ENCODE results near the gene LAMC1. TPM values are rescaled to one million over a fixed set of nuclear protein-coding genes. Genes with fewer than 3 reads are reported as not detected.

Gene LAMC1
- total and polyA plus RNA-seq, 10 of the 15 experiments (the other 5 are each of a cell fraction or from before 2014, with no cell fraction given), result 4.6 to 51.4 (median 25.6) TPM

DNA sequence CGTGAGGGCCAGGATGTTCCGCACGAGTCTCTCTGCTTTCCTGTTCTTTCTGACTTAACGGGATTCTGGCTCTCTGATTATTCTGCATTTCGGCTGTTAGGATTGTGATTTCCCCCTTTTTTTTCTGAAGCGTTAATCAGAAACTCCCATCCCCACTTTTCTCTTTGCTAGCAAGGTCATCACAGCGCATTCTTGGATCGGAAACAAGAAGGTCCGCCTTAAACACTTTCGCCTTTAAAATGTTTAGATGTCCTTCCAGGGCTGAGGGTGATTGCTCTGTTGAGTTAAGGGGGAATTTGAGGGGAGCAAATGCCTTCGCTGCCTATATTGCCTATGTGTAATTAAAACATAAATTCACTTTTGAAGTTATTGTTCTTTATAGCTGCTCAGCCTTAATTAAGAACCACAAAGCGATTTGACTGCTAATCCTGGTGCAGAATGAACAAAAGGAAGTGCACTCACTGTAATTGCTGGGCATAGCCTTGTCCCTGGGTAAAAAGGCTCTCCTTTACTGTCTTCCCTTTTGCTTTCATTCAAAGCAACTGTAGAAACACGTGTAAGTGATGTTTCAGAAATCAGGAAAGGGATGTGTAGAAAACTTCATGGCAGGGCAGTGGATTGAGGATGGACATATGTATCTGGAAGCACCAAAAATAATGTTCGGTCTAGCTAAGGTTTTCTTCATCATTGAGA lies 1.2 kb downstream of the LAMC1 start (continued):
- TF ChIP-seq, protein P1, sequence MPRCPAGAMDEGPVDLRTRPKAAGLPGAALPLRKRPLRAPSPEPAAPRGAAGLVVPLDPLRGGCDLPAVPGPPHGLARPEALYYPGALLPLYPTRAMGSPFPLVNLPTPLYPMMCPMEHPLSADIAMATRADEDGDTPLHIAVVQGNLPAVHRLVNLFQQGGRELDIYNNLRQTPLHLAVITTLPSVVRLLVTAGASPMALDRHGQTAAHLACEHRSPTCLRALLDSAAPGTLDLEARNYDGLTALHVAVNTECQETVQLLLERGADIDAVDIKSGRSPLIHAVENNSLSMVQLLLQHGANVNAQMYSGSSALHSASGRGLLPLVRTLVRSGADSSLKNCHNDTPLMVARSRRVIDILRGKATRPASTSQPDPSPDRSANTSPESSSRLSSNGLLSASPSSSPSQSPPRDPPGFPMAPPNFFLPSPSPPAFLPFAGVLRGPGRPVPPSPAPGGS (IDR thresholded peaks at IDR 0.05; ENCODE audit: borderline replicate concordance, insufficient read depth, low read depth, low read length, poor library complexity, severe bottlenecking), result no peak
- TF ChIP-seq, protein P2, sequence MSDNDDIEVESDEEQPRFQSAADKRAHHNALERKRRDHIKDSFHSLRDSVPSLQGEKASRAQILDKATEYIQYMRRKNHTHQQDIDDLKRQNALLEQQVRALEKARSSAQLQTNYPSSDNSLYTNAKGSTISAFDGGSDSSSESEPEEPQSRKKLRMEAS (IDR thresholded peaks at IDR 0.05; ENCODE audit: low read depth, low read length), result no peak
- TF ChIP-seq IKZF2 (IDR thresholded peaks at IDR 0.05), result 0 out of 4 replicates have a peak, but pooled peaks of 1 of the 2 experiments have one; percentile 1
- TF ChIP-seq SREBF2 (IDR thresholded peaks at IDR 0.05; ENCODE audit: low read length), result no peak

DNA sequence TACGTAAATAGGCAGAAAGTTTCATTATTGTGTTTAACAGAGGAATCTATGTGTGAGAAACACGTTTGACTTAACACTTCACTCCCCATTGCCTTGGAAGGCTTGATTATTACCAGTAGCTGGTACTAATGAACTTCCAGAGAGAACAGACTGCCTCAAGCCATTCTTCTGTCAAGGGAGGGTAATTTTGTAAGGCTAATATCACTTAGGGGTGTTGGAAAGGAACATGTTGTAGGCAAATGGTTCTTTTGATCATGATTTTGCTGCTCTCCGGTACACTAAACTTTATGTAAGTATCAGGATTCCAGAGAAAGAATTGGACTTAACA lies 1.8 kb downstream of the LAMC1 start:
- Histone ChIP-seq H3K9me3 (replicated peaks; ENCODE audit: control insufficient read depth, insufficient read depth, low read length) (no peaks in the 10 kb centered on the region), H3K4me1 (ENCODE audit: control insufficient read depth, insufficient read depth, low read length) (peaks cover 26% of the 10 kb centered on the region), H3K9ac (ENCODE audit: control insufficient read depth, insufficient read depth, low read length) (peak overlapping the region; percentile 80), H2AFZ (ENCODE audit: control insufficient read depth, low read depth, low read length) (no peak overlapping the region), H3K27ac (ENCODE audit: control insufficient read depth, insufficient read depth) (peak overlapping the region; percentile 5; the same call in 1 of the 2 replicates), H3K27me3 (replicated peaks in 1 of 2; ENCODE audit: control insufficient read depth in 2 of 2, insufficient read depth in 2 of 2, low read length in 1 of 2) (no peaks in the 10 kb centered on the region), H3K36me3 (ENCODE audit: control insufficient read depth in 2 of 2, insufficient read depth in 2 of 2, low read length in 1 of 2) (no peaks in the 10 kb centered on the region), H3K4me3 (peak overlapping the region; percentile 74), H4K20me1 (ENCODE audit: control insufficient read depth, insufficient read depth) (no peaks in the 10 kb centered on the region), H3K79me2 (ENCODE audit: control insufficient read depth, insufficient read depth, low read length) (peaks cover 42% of the 10 kb centered on the region), H3K4me2 (ENCODE audit: control insufficient read depth, insufficient read depth) (peak overlapping the region; percentile 92)
- intact Hi-C loops (cut with micrococcal nuclease; ENCODE audit: unreplicated experiment) (loop anchor here (2.0 to 10.0 kb wide), 4 partner anchors 46 to 450 kb away; partner anchors contain the start of gene SMG7), in situ Hi-C loops (cut with MboI) (no loop called here)
- RAD21 ChIA-PET (ENCODE audit: unreplicated experiment), result interaction anchor here (1.0 to 5.9 kb wide), 10 partner anchors 9 to 207 kb away, joined by 3 to 104 read pairs (median 4); no protein-coding TSS in a partner anchor
- BruUV-seq (replicated peaks), result no TSS peak
- SMC1A ChIA-PET (ENCODE audit: uncharacterized antibody, unreplicated experiment), result interaction anchor here (0.6 to 5.9 kb wide), 15 partner anchors 8 to 152 kb away, joined by 3 to 92 read pairs (median 4); no protein-coding TSS in a partner anchor
- 47% methylated on average over 3 of the region's 3 CpGs for WGBS (ENCODE audit: insufficient coverage, insufficient replicate concordance, low lambda C conversion rate, missing lambda C conversion rate)
- TF ChIP-seq, protein P3, sequence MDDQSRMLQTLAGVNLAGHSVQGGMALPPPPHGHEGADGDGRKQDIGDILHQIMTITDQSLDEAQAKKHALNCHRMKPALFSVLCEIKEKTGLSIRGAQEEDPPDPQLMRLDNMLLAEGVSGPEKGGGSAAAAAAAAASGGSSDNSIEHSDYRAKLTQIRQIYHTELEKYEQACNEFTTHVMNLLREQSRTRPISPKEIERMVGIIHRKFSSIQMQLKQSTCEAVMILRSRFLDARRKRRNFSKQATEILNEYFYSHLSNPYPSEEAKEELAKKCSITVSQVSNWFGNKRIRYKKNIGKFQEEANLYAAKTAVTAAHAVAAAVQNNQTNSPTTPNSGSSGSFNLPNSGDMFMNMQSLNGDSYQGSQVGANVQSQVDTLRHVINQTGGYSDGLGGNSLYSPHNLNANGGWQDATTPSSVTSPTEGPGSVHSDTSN (IDR thresholded peaks at IDR 0.05; ENCODE audit: insufficient replicate concordance, low read depth, low read length), result no peak
- no peak for TF ChIP-seq BCL11A (IDR thresholded peaks at IDR 0.05; ENCODE audit: low read depth, low read length)
- no peak for TF ChIP-seq HCFC1 (IDR thresholded peaks at IDR 0.05; ENCODE audit: low read length)
- no peak for TF ChIP-seq MXI1 (IDR thresholded peaks at IDR 0.05; ENCODE audit: low read depth, low read length)
- no peak for TF ChIP-seq PAX8 (IDR thresholded peaks at IDR 0.05)
- TF ChIP-seq NFXL1 (IDR thresholded peaks at IDR 0.05; ENCODE audit: borderline replicate concordance), result no peak
- TF ChIP-seq, protein P4, sequence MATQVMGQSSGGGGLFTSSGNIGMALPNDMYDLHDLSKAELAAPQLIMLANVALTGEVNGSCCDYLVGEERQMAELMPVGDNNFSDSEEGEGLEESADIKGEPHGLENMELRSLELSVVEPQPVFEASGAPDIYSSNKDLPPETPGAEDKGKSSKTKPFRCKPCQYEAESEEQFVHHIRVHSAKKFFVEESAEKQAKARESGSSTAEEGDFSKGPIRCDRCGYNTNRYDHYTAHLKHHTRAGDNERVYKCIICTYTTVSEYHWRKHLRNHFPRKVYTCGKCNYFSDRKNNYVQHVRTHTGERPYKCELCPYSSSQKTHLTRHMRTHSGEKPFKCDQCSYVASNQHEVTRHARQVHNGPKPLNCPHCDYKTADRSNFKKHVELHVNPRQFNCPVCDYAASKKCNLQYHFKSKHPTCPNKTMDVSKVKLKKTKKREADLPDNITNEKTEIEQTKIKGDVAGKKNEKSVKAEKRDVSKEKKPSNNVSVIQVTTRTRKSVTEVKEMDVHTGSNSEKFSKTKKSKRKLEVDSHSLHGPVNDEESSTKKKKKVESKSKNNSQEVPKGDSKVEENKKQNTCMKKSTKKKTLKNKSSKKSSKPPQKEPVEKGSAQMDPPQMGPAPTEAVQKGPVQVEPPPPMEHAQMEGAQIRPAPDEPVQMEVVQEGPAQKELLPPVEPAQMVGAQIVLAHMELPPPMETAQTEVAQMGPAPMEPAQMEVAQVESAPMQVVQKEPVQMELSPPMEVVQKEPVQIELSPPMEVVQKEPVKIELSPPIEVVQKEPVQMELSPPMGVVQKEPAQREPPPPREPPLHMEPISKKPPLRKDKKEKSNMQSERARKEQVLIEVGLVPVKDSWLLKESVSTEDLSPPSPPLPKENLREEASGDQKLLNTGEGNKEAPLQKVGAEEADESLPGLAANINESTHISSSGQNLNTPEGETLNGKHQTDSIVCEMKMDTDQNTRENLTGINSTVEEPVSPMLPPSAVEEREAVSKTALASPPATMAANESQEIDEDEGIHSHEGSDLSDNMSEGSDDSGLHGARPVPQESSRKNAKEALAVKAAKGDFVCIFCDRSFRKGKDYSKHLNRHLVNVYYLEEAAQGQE (IDR thresholded peaks at IDR 0.05; ENCODE audit: low read depth, low read length), result no peak
- TF ChIP-seq HDAC2 (IDR thresholded peaks at IDR 0.05), result no peak
- FAIRE-seq (no peak), DNase-seq (ENCODE audit: low read depth, low spot score) (no peak), ATAC-seq (no peak)
- CTCF ChIA-PET, result interaction anchor here (0.6 to 6.0 kb wide), 9 partner anchors 9 to 295 kb away, joined by 3 to 58 read pairs (median 3); no protein-coding TSS in a partner anchor
- POLR2A ChIA-PET, result interaction anchor here (0.5 to 1.7 kb wide), 5 partner anchors 47 to 246 kb away, joined by 3 to 9 read pairs (median 5); no protein-coding TSS in a partner anchor
